GM21447 (cell line): Measurements from ENCODE around the gene SLC50A1.
A peak's percentile ranks its signal among the peaks of the same experiment; 100 is the strongest.

Experiments used
- ATAC-seq: cut with Tn5 transposase; IDR thresholded peaks from one replicate; pipeline ENCODE4 v1.9.1; 2021; ENCODE audit not compliant: unreplicated experiment

SLC50A1 gene

DNA sequence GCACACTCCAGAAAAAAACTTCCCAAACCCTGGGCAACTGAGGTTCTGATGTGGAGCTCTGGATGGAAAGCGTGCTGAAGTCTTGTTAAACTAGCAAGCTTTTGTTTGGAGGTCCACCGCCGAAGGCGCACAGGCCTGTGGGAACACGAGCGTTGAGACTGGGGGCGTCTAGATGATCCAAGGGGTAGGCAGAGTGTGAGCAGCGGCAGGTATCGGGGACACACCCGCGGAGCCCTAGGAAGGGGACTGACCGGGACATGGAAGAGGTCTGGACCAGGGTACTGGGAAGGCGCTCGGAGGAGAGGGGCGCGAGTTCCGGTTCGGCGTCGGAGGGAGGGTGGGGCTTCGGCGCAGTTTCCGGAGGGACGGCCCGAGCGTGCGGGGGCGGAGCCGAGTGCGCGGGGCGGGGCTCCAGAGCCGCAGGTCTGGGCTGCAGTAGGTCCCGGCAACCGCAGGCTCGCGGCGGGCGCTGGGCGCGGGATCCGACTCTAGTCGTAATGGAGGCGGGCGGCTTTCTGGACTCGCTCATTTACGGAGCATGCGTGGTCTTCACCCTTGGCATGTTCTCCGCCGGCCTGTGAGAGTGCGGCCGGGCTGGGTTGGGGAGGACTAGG is at the start of gene SLC50A1:
Gene SLC50A1, plus strand, starts transcription at position 438 of the 614 bp plus-strand sequence. Its CDS starts 60 bp downstream, at position 498.
- peak; percentile 63 for ATAC-seq

- no peak for ATAC-seq
These were observed 49.4 kb upstream of the SLC50A1 start for GRCh38 chr1:155086128-155086741.

GRCh38 chr1:155086856-155087535 is 48.7 kb upstream of the SLC50A1 start:
- no peak for ATAC-seq

DNA sequence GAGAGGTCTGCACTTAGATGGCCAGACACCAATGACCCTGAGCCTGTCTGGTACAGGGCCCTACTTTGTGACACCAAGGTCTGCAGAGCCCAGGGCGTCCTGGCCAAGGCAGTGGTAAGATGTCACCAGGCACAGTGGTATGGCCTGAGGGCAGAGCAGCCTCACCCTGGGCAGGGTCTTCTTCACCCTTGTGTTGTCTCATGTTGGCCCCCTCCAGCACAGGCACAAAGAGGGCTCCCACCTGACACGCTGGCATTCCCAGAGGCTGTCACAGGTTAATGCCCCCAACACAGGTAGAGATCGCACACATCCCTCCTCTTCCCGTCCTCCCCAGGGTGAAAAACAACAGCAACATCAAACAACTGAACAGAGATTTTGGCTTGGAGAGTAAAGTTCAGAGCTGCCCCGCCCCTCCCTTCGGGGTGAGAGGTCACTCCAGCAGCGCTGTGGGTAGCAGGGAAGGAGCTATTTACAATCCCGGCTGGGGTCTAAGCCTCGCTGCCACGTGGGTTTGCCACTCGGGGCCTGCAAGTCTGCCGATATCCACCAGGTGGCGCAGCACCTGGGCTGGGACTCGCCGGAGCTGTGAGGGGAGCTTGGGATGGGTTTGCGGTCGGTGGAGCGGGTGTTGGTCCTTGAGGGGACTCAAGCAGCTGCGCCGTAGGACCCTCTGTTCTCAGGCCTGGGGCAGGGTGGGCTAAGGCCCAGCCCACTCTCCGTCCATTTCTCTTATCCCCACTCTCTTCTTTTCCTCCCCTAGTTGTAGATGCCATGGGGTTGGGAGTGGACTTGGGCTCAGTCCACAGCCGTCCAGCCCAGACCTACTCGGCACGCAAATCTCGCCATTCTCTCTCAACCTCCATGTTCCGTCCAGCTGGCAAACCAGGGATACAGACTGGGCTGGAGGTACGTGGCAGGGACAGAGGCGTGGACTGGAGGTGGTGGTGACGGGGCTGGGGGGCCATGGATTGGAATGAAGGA is 44.3 kb upstream of the SLC50A1 start:
- ATAC-seq: no peak

DNA sequence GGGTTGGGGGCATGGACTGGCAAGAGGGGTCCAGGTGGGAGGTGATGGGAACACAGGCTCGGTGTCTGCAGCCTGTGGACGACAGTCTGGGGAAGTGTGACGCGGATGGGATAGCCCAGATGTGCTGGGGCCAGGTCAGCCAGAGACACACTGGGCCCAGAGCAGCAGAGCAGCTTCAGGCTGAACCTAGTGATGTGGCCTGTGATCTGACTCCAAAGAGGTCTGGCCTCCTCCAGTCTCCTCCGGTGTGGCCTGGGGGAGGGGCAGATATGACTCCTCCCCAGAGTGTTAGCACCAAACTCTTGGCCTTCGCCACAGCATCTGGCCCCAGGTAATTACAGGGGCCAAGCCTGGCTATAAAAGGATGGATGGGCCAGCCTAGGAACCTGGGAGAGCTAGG is 43.5 kb upstream of the SLC50A1 start:
- ATAC-seq: no peak

DNA sequence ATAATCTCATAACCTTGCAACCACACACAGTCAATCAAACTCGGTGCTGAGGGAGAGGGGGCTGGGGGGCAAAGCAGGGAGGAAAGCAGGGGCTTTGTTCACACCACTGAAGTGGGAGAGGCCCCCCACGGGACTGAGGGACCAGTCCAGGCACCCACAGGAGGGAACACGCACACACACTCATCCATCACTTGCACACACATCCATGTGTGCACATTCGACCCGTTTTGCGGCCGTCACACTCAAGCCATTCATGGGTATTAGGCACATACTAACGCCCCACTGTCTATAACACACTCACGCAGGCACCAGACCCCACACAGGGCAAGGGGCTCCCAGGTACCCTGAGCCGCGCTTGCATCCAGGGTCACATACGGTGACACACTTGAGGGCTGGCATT is 43.0 kb upstream of the SLC50A1 start:
- no peak for ATAC-seq

- no peak for ATAC-seq
These were observed 41.6 kb upstream of the SLC50A1 start for GRCh38 chr1:155093911-155094621.

DNA sequence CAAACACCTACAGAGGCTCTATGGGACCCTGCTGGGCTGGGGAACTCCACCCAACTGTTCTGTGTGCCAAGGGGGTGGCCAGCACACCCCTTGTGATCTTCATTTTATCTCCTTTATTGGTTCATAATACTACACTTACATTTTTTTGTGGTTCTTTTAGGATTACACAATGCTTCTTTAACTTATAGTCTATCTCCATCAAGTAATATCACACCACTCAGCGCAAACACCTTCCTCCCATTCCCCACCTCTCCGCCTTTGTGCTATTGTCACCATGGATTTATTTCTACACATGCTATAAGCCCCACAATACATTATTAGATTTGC is 41.1 kb upstream of the SLC50A1 start:
- ATAC-seq: no peak

DNA sequence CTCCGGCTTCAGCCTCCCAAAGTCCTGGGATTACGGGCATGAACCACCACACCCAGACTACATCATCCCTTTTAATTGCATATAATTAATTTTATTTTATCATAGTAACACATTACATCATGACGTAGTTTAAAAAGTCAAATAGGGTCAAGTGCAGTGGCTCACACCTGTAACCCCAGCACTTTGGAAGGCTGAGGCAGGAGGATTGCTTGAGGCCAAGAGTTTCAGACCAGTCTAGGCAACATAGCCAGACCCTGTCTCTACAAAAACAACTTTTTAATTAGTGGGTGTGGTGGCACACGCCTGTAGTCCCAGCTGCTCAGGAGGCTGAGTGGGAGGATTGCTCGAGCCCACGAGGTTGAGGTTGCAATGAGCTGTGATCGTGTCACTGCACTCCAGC is 36.3 kb upstream of the SLC50A1 start:
- ATAC-seq: no peak

- ATAC-seq: no peak
These were observed 32.3 kb upstream of the SLC50A1 start for GRCh38 chr1:155103325-155103724.

DNA sequence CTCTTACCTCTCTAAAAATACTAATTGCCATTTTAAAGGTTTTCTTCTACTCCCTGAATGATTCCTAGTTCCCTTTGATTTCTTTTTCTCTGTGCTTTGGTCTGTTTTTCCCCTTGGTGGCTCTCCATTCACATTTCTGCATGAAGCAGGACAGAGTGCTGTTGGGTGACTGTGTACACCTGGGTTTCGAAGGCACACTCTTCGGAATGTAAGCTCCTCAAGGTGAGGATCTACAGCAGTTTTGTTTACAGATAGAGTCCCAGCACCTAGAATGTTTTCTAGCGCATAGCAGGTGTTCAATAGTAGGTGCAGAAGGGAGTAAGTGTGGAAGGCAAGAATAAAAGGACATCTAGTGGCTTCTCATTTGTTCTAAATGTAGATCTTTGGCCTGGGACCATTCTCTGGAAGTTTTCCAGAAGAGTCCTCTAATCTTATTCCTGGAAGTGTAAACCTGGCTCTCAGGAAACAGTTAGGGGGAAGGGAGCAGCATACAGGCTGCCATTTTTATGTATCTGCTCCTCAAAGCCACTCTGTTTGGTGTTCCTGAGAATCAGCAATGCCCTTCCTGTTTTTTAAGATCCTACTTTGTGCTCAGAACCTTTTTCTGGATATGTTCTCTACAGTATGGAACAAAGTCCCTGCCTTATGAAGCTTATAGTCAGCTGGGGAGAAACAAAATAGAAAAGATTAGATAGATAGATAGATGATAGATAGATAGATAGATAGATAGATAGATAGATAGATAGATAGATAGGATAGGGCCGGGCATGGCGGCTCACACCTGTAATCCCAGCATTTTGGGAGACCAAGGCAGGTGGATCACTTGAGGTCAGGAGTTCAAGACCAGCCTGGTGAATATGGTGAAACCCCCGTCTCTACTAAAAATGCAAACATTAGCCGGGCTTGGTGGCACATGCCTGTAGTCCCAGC is 30.8 kb upstream of the SLC50A1 start:
- ATAC-seq: no peak

GRCh38 chr1:155105604-155106011 is 30.0 kb upstream of the SLC50A1 start:
- ATAC-seq: no peak

DNA sequence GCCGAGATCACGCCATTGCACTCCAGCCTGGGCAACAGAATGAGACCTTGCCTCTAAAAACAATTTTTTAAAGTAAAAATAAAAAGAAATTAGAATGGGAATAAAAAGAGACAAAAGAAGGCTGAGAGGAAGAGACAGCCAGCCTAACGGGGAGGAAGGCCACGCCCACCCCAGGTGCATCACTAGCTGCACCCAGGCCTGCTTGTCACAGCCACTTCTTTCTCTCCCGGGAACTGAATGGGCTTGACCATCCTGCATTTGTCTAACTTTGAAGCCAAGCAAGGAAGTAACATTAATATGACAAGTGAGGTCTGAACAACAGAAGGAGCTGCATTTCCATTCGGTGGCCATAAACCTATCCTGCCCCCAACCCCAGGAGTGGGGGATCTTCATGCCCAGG is 28.8 kb upstream of the SLC50A1 start:
- ATAC-seq: no peak

DNA sequence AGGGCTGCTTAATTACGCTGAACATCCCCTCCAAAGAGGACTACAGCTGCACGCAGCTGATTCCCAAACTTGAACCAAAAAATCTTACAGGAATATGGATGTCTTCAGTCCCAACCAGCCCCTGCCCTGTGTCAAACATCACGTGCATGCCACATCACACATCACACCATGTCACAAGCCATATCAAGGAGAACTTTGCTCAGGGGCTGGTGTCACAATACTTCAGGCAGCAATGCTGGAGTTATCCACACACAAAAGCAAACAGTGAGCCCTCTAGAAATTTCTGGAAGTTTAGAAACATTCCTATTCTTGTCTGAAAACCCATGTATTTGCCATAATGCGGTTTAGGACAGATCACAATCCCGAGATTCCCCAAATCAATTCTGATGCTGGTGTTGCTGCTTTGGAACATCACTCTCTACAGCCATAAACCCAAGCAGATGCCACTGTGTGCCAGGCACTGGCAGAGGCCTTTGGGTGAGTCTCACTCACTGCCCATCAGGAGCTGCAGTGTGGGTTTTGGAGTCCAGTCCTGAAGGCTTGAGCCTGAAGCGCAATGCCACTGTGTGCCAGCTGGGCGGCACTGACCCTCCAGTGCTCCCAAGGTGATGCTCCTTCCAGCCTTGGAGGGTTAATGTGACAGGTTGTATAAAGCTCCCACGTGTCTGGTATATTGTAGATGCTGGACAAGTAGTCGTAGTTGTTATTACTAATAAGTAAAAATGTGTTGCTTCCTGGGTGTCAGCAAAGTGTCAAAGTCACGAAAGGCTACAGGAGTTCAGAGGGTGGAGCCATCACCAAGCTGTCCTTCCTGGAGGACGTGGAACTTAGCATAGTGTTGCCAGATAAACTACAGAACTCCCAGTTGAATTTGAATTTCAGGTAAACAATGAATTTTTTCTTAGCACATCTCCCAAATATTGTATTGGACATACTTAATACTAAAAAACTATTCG is 28.1 kb upstream of the SLC50A1 start:
- ATAC-seq: no peak

GRCh38 chr1:155108296-155108695 is 27.4 kb upstream of the SLC50A1 start:
- no peak for ATAC-seq

- ATAC-seq: no peak
These were observed 25.3 kb upstream of the SLC50A1 start for GRCh38 chr1:155110381-155110780.

GRCh38 chr1:155110826-155111225 is 24.8 kb upstream of the SLC50A1 start:
- ATAC-seq: no peak

DNA sequence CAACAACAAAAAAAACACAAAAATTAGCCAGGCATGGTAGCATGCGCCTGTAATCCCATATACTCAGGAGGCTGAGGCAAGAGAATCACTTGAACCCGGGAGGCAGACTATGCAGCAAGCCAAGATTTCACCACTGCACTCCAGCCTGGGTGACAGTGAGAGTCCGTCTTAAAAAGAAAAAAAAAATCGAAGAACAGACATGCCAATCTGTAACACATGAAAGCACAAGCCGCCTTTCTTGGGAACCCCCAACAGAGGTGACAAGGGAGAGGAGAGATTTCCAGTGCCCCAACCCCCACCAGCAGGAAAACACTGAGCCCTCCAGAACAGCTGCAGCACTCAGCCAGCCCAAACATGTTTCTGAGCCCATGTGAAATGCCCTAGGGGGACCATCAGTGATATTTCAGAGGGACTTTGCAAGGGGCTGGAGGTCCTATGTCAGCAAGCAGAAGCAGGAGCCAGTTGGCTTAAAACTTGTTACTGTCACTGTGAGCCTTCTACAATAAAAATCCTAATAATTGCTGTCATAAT is 22.1 kb upstream of the SLC50A1 start:
- ATAC-seq: no peak
